SK-N-SH treated with all-trans-retinoic acid at 6 μM for 48 hours (cell line): ENCODE measurements around the gene OGT.

Experiments used
- ATAC-seq: fragments of 200-7000 bp; cut with Tn5 transposase; 3 replicates; pipeline ENCODE4 v1.9.1; 2020; ENCODE audit warnings: mild to moderate bottlenecking, moderate library complexity
- ARNTL ChIP-seq: fragments of 450-650 bp; formaldehyde crosslinking; IDR thresholded peaks from 2 replicates; pipeline ENCODE4 v1.5.0; 2020; ENCODE audit warnings: low read depth, mild to moderate bottlenecking, moderate library complexity, borderline replicate concordance
- BACH2 ChIP-seq: fragments of 250-450 bp; sonication (Bioruptor Pico); IDR thresholded peaks from 2 replicates; pipeline ENCODE4 v1.9.0; 2021; ENCODE audit warnings: mild to moderate bottlenecking, borderline replicate concordance
- CREB5 ChIP-seq: fragments of 250-450 bp; sonication (Bioruptor Pico); IDR thresholded peaks from 2 replicates; pipeline ENCODE4 v1.5.1; 2020; ENCODE audit warnings: low read depth, mild to moderate bottlenecking, moderate library complexity
- CSRNP3 ChIP-seq: fragments of 250-450 bp; sonication (Bioruptor Pico); IDR thresholded peaks from 2 replicates; pipeline ENCODE4 v1.5.1; 2021; ENCODE audit warnings: mild to moderate bottlenecking, moderate library complexity
- ESRRG ChIP-seq: fragments of 250-450 bp; sonication (Bioruptor Pico); IDR thresholded peaks from 2 replicates; pipeline ENCODE4 v1.6.1; 2021; ENCODE audit warnings: mild to moderate bottlenecking
- GLIS3 ChIP-seq: fragments of 250-450 bp; sonication (Bioruptor Pico); IDR thresholded peaks from 2 replicates; pipeline ENCODE4 v1.5.0; 2020; ENCODE audit warnings: mild to moderate bottlenecking, moderate library complexity
- OSR1 ChIP-seq: fragments of 250-450 bp; sonication (Bioruptor Pico); IDR thresholded peaks from 2 replicates; pipeline ENCODE4 v1.8.0; 2022; ENCODE audit warnings: moderate library complexity, mild to moderate bottlenecking, inconsistent platforms
- POU6F1 ChIP-seq: fragments of 250-450 bp; sonication (Bioruptor Pico); IDR thresholded peaks from 2 replicates; pipeline ENCODE4 v1.8.0; 2021; ENCODE audit warnings: low read depth, mild to moderate bottlenecking, moderate library complexity, borderline replicate concordance
- PPARA ChIP-seq: fragments of 250-450 bp; sonication (Bioruptor Pico); IDR thresholded peaks from 2 replicates; pipeline ENCODE4 v1.5.0; 2020; ENCODE audit warnings: mild to moderate bottlenecking, borderline replicate concordance
- SNAI2 ChIP-seq: fragments of 250-450 bp; sonication (Bioruptor Pico); IDR thresholded peaks from 2 replicates; pipeline ENCODE4 v1.5.0; 2020; ENCODE audit warnings: mild to moderate bottlenecking, moderate library complexity
- TCF4 ChIP-seq: fragments of 250-450 bp; sonication (Bioruptor Pico); IDR thresholded peaks from 2 replicates; pipeline ENCODE4 v1.8.0; 2021; ENCODE audit warnings: mild to moderate bottlenecking, moderate library complexity, borderline replicate concordance
- TOX ChIP-seq: fragments of 250-450 bp; sonication (Bioruptor Pico); IDR thresholded peaks from 2 replicates; pipeline ENCODE4 v1.8.0; 2021; ENCODE audit warnings: mild to moderate bottlenecking, moderate library complexity, borderline replicate concordance
- TSHZ2 ChIP-seq: fragments of 250-450 bp; sonication (Bioruptor Pico); IDR thresholded peaks from 2 replicates; pipeline ENCODE4 v1.5.0; 2020; ENCODE audit warnings: mild to moderate bottlenecking, moderate library complexity
- ZC3H10 ChIP-seq: fragments of 250-450 bp; sonication (Bioruptor Pico); IDR thresholded peaks from 2 replicates; pipeline ENCODE4 v1.5.1; 2021; ENCODE audit warnings: mild to moderate bottlenecking, moderate library complexity
- ZFP30 ChIP-seq: fragments of 450-650 bp; formaldehyde crosslinking; IDR thresholded peaks from 2 replicates; pipeline ENCODE4 v1.5.0; 2022; ENCODE audit warnings: mild to moderate bottlenecking, moderate library complexity
- ZNF565 ChIP-seq: fragments of 450-650 bp; formaldehyde crosslinking; conservative IDR thresholded peaks from 2 replicates; pipeline ENCODE4 v1.5.0; 2020; ENCODE audit warnings: low read depth, mild to moderate bottlenecking, moderate library complexity
- ZNF8 ChIP-seq: fragments of 450-650 bp; formaldehyde crosslinking; IDR thresholded peaks from 2 replicates; pipeline ENCODE4 v1.5.0; 2020; ENCODE audit warnings: mild to moderate bottlenecking, moderate library complexity

OGT gene

GRCh38 chrX:71615954-71616353, 83.0 kb downstream of the OGT start:
- no peak for ATAC-seq
- no peak for TF ChIP-seq GLIS3 (CRISPR knock-in tag)
- TF ChIP-seq ARNTL (CRISPR knock-in tag) = no peak
- TF ChIP-seq OSR1 = no peak
- TF ChIP-seq ZFP30 (CRISPR knock-in tag) = no peak
- TF ChIP-seq TCF4 (CRISPR knock-in tag) = no peak
- TF ChIP-seq ZNF565 = no peak
- TF ChIP-seq POU6F1 (CRISPR knock-in tag) = no peak
- no peak for TF ChIP-seq CSRNP3 (CRISPR knock-in tag)
- TF ChIP-seq TOX (CRISPR knock-in tag) = no peak
- no peak for TF ChIP-seq CREB5 (CRISPR knock-in tag)
- no peak for TF ChIP-seq TSHZ2
- no peak for TF ChIP-seq PPARA (CRISPR knock-in tag)
- no peak for TF ChIP-seq ZNF8 (CRISPR knock-in tag)
- no peak for TF ChIP-seq BACH2 (CRISPR knock-in tag)

DNA sequence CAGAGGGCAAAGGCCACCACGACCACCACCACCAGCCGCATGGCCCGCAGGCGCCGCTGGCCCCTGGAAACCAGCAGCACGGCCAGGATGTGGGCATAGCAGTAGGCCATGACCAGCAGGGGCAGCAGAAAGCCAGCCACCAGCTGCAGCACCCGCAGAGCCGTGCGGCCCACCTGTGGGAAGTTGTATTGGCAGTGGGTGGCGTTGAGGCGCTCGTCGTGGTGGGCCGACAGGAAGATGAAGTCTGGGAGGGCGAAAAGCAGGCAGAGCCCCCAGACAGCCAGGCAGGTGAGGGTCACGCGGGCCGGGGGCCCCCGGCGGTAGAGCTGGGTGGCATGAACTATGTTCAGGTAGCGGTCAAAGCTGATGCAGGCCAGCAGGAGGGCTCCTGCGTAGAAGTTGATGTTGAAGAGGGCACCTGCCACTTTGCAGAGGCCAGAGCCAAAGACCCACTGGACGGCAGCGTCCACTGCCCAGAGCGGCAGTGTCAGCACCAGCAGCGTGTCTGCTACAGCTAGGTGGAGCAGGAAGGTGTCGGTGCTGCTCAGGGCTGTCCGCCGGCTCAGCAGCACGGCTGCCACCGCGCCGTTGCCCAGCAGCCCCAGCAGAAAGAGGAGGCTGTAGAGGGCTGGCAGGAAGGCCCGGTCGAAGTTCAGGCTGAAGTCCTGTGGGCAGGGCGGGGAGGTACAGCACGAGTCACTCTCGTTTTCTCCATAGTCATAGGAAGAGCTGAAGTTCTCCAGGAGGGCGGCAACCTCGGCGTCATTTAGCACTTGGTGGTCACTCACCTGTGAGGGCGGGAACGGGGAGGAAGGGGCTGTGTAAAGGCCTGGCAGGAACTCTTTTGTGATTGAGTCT, 84.0 kb downstream of the OGT start:
- ATAC-seq = peak; percentile 69
- no peak for TF ChIP-seq OSR1
- no peak for TF ChIP-seq CREB5 (CRISPR knock-in tag)
- no peak for TF ChIP-seq ZNF8 (CRISPR knock-in tag)
- no peak for TF ChIP-seq BACH2 (CRISPR knock-in tag)
- no peak for TF ChIP-seq ZFP30 (CRISPR knock-in tag)
- TF ChIP-seq TCF4 (CRISPR knock-in tag) = no peak
- TF ChIP-seq ESRRG (CRISPR knock-in tag) = no peak
- no peak for TF ChIP-seq ARNTL (CRISPR knock-in tag)

- no peak for TF ChIP-seq ZNF565
- no peak for TF ChIP-seq SNAI2 (CRISPR knock-in tag)
- no peak for TF ChIP-seq TSHZ2
- TF ChIP-seq GLIS3 (CRISPR knock-in tag) = no peak
- no peak for TF ChIP-seq ESRRG (CRISPR knock-in tag)
- TF ChIP-seq TCF4 (CRISPR knock-in tag) = no peak
- TF ChIP-seq ZC3H10 (CRISPR knock-in tag) = no peak
- no peak for TF ChIP-seq PPARA (CRISPR knock-in tag)
Measured at GRCh38 chrX:71617742-71618141, 84.8 kb downstream of the OGT start.

More at GRCh38 chrX:71617742-71618141, 84.8 kb downstream of the OGT start:
- no peak for ATAC-seq
